DND-41 (cell line): ENCODE results near the gene IL12B.

ENCODE experiments used
- CTCF ChIP-seq: IDR thresholded peaks from 2 replicates; pipeline ENCODE4 v1.5.1; 2012; ENCODE audit warnings: borderline replicate concordance, low read length, moderate library complexity, mild to moderate bottlenecking; ENCODE audit not compliant: poor library complexity, severe bottlenecking; ENCODE audit errors: extremely low read depth
- EZH2 ChIP-seq: IDR thresholded peaks from 3 replicates; pipeline ENCODE4 v1.6.1; 2012; ENCODE audit warnings: borderline replicate concordance, low read depth, mild to moderate bottlenecking, moderate library complexity, low read length, inconsistent platforms; ENCODE audit not compliant: severe bottlenecking

GRCh38 chr5:159377653-159378052 is 47.4 kb upstream of the IL12B start:
- TF ChIP-seq EZH2 (no peak), CTCF (no peak)
